Measurements from ENCODE around the gene DNMT3A.

DNA sequence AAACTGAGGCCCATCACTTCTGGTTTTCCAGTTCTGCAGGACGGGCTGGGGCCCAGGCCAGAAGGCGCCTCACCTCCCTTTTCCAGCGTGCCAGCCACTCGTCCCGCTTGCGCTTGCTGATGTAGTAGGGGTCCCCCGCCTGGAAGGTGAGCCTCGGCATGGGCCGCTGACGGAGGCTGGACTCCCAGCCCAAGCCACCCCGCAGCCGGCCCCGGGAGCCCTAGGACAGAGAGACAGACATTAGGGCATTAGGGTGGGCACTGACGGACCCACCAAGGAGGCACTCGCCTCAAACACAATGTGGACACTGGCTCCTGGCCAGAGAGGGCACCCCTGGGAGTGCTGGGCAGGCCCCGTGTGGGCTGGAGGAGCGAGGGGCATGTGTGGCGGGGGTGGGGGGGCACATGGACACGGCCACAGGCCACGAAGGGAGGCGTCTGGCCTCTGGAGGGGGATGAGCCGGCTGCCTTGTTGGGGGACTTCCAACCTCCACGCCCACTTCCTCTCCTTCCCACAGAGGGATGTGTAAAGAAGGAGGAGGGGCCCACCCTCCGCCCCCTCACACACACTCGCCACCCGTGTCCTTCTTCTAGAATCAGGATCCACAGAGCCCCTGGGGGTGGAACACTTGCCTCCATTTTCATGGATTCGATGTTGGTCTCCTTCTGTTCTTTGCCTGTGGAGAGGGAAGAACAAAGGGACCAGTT is 66.7 kb downstream of the DNMT3A start:
- TF ChIP-seq POLR2AphosphoS5 (IDR thresholded peaks at IDR 0.05; ENCODE audit: low read depth, low read length) (no peak), POLR2A (IDR thresholded peaks at IDR 0.05; ENCODE audit: low read depth, low read length) (no peak), TAF1 (IDR thresholded peaks at IDR 0.05; ENCODE audit: low read depth, low read length) (no peak), POU2F2 (IDR thresholded peaks at IDR 0.05; ENCODE audit: low read depth, low read length) (no peak)

All from GM12891 (cell line).